WERI-Rb-1 (cell line): ENCODE measurements around the gene EYA2.

Experiments used
- DNase-seq: peaks from one replicate; pipeline ENCODE4 v3.0.0-alpha.2; 2020
- H3K27ac ChIP-seq: fragments of 250-450 bp; sonication (Bioruptor Pico); 2 replicates; pipeline ENCODE4 v1.5.1; 2020; ENCODE audit warnings: mild to moderate bottlenecking, moderate library complexity
- H3K27me3 ChIP-seq: fragments of 250-450 bp; sonication (Bioruptor Pico); 2 replicates; pipeline ENCODE4 v1.5.1; 2021; ENCODE audit warnings: mild to moderate bottlenecking, low read depth, moderate library complexity; ENCODE audit not compliant: insufficient read depth, severe bottlenecking
- H3K36me3 ChIP-seq: fragments of 250-450 bp; sonication (Bioruptor Pico); 2 replicates; pipeline ENCODE4 v1.5.1; 2020; ENCODE audit warnings: mild to moderate bottlenecking, moderate library complexity
- H3K4me3 ChIP-seq: 2 replicates; pipeline ENCODE4 v1.5.1; 2011; ENCODE audit warnings: low read depth, mild to moderate bottlenecking, control low read depth, low read length
- H3K9me3 ChIP-seq: fragments of 250-450 bp; sonication (Bioruptor Pico); 2 replicates; pipeline ENCODE4 v1.5.1; 2021; ENCODE audit warnings: mild to moderate bottlenecking, moderate library complexity; ENCODE audit not compliant: severe bottlenecking
- CTCF ChIP-seq: IDR thresholded peaks from 2 replicates; pipeline ENCODE4 v1.5.1; 2011; ENCODE audit warnings: low read depth, mild to moderate bottlenecking, control low read depth, inconsistent platforms, low read length

Gene EYA2

GRCh38 chr20:47224300-47224791, 329.7 kb downstream of the EYA2 start:
- no peak for TF ChIP-seq CTCF
- Histone ChIP-seq H3K27me3 (no peaks in the 10 kb centered on the region), H3K27ac (no peak overlapping the region), H3K9me3 (no peaks in the 10 kb centered on the region), H3K36me3 (peaks cover 84% of the 10 kb centered on the region), H3K4me3 (no peak overlapping the region)
- no peak for DNase-seq

GRCh38 chr20:47224857-47225256, 330.2 kb downstream of the EYA2 start:
- H3K27me3 ChIP-seq = no peaks in the 10 kb centered on the region

GRCh38 chr20:47225458-47225857, 330.8 kb downstream of the EYA2 start:
- H3K9me3 ChIP-seq = no peaks in the 10 kb centered on the region
- no peaks in the 10 kb centered on the region for H3K27me3 ChIP-seq
- peaks cover 83% of the 10 kb centered on the region for H3K36me3 ChIP-seq
- TF ChIP-seq CTCF = no peak
- DNase-seq = no peak
- no peak overlapping the region for H3K27ac ChIP-seq
- H3K4me3 ChIP-seq = no peak overlapping the region

More at GRCh38 chr20:47224857-47225256, 330.2 kb downstream of the EYA2 start:
- Histone ChIP-seq H3K4me3 (no peak overlapping the region), H3K36me3 (peaks cover 87% of the 10 kb centered on the region), H3K9me3 (no peaks in the 10 kb centered on the region), H3K27ac (no peak overlapping the region)
- TF ChIP-seq CTCF = no peak
- DNase-seq = no peak

- TF ChIP-seq CTCF = no peak
- Histone ChIP-seq H3K9me3 (no peaks in the 10 kb centered on the region), H3K27ac (no peak overlapping the region), H3K27me3 (no peaks in the 10 kb centered on the region), H3K4me3 (no peak overlapping the region), H3K36me3 (peaks cover 66% of the 10 kb centered on the region)
- DNase-seq = no peak
Observed at GRCh38 chr20:47227119-47227518, 332.5 kb downstream of the EYA2 start.

- peaks cover 61% of the 10 kb centered on the region for H3K36me3 ChIP-seq
- no peak overlapping the region for H3K4me3 ChIP-seq
- no peak overlapping the region for H3K27ac ChIP-seq
- H3K27me3 ChIP-seq = no peaks in the 10 kb centered on the region
- no peaks in the 10 kb centered on the region for H3K9me3 ChIP-seq
- no peak for DNase-seq
- no peak for TF ChIP-seq CTCF
Observed at GRCh38 chr20:47227576-47227975, 332.9 kb downstream of the EYA2 start.

GRCh38 chr20:47228654-47229053, 334.0 kb downstream of the EYA2 start:
- no peak for TF ChIP-seq CTCF
- Histone ChIP-seq H3K4me3 (no peak overlapping the region), H3K36me3 (peaks cover 55% of the 10 kb centered on the region), H3K27ac (peak overlapping the region; percentile 62), H3K27me3 (no peaks in the 10 kb centered on the region), H3K9me3 (no peaks in the 10 kb centered on the region)
- DNase-seq = peak; percentile 70
